Muscle of leg (tissue), 11 donors: Measurements from ENCODE around the gene TTYH3. TPM values are rescaled to one million over a fixed set of nuclear protein-coding genes. Genes with fewer than 3 reads are reported as not detected.

ENCODE experiments used
- DNase-seq: peaks from one replicate; pipeline ENCODE4 v3.0.0; 2013
- H3K27ac ChIP-seq: one replicate; pipeline ENCODE4 v1.5.1; 2013; ENCODE audit warnings: mild to moderate bottlenecking, low read length, control low read depth
- H3K27me3 ChIP-seq: one replicate; pipeline ENCODE4 v1.6.1; 2013; ENCODE audit warnings: low read length; ENCODE audit not compliant: control insufficient read depth, insufficient read depth
- H3K36me3 ChIP-seq: one replicate; pipeline ENCODE4 v1.6.1; 2013; ENCODE audit warnings: low read length; ENCODE audit not compliant: control insufficient read depth, insufficient read depth
- H3K4me1 ChIP-seq: one replicate; pipeline ENCODE4 v1.6.1; 2013; ENCODE audit warnings: low read length; ENCODE audit not compliant: control insufficient read depth, insufficient read depth
- H3K4me3 ChIP-seq: one replicate; pipeline ENCODE4 v1.5.1; 2013; ENCODE audit warnings: low read length, control low read depth
- H3K9me3 ChIP-seq: replicated peaks from 2 replicates; pipeline ENCODE4 v1.6.1; 2013; ENCODE audit warnings: low read depth, low read length; ENCODE audit not compliant: control insufficient read depth
- WGBS: methylation state at CpG from one replicate; pipeline ENCODE4 v1.1.5; 2013; ENCODE audit warnings: missing lambda C conversion rate; ENCODE audit not compliant: insufficient coverage; 5-methylcytosine and 5-hydroxymethylcytosine counted together
- polyA plus RNA-seq, 8 donors: library from polyadenylated mRNA; unstranded; fragments of 120-200 nt; gene quantifications; one replicate each; pipeline versions ENCODE4 v1.2.1 to v1.2.3, GENCODE V29; 2013; ENCODE audit warnings: inconsistent platforms in 1 of 8, low replicate concordance in 1 of 8; ENCODE audit not compliant: insufficient read length in 8 of 8, insufficient read depth in 1 of 8
- total RNA-seq: library from RNA; stranded (reverse); fragments of 120-200 nt; gene quantifications from one replicate; pipeline ENCODE4 v1.2.4, GENCODE V29; 2013

The TTYH3 gene
- total and polyA plus RNA-seq, 9 donors = 21.1 to 136 (median 101) TPM

DNA sequence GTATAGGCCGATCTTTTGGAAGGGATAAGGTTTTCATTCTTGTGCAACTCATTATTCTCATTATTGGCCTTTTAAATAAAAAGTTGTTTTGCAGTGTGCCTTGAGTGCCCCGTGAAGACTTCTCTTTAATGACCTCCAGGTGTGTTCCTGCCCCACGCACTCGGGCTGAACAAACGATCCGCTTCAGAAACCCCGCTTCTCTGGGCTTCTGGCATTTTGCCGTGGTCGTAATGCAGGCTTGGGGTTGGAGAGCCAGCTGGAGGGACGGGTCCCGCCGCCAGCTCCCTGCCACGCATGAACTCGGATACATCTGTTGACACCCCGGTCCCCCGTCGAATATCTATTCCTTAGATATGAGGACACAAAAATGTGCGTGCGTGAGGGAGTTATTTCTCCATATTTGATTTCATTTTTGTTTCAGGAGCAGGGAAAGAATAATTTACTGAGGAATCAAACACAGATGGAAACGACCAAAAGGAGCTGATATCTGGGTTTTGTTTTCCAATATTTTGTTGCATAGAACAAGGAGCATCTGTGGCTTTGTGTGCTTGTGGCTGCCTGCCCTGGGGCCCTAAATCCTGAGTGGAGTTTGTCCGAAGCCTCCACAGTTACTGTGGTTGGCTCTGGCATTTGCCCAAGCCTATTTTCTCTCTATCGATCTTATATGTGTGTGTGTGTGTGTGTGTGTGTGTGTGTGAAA, 17.0 kb upstream of the TTYH3 start:
- Histone ChIP-seq H3K36me3 (no peaks in the 10 kb centered on the region), H3K4me3 (no peak overlapping the region), H3K9me3 (no peaks in the 10 kb centered on the region), H3K27ac (peak overlapping the region; percentile 69), H3K4me1 (peaks cover 83% of the 10 kb centered on the region), H3K27me3 (no peaks in the 10 kb centered on the region)
- 9% methylated on average over 9 of the region's 22 CpGs for WGBS
- DNase-seq = peak; percentile 66

DNA sequence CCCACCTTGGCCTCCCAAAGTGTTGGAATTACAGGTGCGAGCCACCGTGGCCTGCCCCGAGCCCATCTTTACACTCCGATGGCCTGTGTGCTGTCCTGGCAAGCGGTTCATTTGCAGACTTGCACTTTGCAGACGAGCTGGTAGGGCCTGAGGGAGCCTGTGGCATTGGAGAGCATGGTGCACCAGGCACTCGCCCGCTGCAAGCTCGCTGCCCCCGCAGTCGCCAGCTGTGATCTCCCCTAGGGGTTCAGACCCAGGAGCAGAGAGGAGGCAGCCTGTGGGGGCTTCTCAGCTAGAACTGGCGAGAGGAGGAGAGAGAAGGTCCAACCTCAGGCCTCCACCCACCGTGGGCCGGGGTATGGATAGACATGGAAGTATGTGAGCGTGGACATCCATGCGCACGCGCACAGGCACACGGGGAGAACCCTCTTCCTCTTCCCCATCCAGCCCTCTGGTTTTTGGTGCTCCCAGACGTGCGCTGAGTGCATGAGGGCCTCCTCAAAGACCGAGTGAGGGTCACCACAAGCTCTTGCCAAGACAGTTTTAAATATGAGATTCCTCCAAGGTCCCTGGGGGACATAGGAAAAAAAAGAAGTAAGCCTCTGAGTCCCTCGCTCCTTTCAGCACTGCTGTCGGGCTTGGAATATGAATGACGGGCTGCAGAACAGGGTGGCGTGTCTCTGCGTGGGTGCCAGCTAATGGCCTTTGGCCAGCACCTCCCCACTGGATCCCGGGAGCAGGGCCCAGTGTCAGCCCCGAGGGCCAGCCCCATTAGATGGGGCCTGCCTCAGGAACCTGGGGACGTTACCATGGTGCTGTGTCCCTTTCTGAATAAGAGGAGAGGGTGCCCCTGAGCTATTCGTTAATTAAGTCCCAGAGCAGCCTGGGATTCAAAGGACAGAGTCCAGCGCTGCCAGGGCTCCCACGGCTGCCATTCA, 15.1 kb upstream of the TTYH3 start:
- no peak overlapping the region for H3K27ac ChIP-seq
- peak; percentile 69 for DNase-seq
- whole genome bisulfite sequencing = 70% methylated on average over 22 of the region's 33 CpGs
- no peaks in the 10 kb centered on the region for H3K36me3 ChIP-seq
- no peak overlapping the region for H3K4me3 ChIP-seq
- H3K27me3 ChIP-seq = no peaks in the 10 kb centered on the region
- H3K4me1 ChIP-seq = peaks cover 77% of the 10 kb centered on the region
- H3K9me3 ChIP-seq = no peaks in the 10 kb centered on the region

DNA sequence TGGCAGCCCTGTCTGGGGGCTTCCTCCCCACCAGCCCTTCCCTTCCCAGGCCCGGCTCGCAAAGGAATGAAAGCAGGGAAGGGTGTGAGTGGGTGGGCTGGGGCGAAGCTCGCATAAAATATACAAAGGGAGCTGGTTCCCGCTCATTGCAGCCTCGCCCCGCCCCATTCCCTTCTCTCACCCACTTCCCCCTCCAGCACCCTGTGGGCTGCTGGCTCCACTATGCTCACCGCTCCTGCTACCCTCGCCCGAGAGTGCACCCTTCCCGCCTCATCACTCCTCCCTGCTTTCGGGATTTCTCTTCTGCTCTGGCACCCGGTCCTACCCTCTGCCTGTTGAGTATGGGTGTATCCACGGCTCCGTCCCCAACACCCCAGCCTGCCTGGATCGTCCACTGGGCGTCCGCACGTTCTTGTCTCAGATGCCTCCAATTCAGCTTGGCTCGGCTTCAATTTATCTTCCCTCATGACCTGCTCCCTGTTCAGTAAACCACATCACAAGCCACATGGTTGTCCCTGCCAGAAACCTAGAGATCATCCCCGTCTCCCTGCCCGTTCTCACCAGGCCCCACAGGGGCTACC, 14.4 kb upstream of the TTYH3 start:
- 37% methylated on average over 18 of the region's 22 CpGs for WGBS
- Histone ChIP-seq H3K27me3 (no peaks in the 10 kb centered on the region), H3K36me3 (no peaks in the 10 kb centered on the region), H3K4me1 (peaks cover 77% of the 10 kb centered on the region), H3K27ac (no peak overlapping the region), H3K9me3 (no peaks in the 10 kb centered on the region), H3K4me3 (no peak overlapping the region)
- peak; percentile 42 for DNase-seq

DNA sequence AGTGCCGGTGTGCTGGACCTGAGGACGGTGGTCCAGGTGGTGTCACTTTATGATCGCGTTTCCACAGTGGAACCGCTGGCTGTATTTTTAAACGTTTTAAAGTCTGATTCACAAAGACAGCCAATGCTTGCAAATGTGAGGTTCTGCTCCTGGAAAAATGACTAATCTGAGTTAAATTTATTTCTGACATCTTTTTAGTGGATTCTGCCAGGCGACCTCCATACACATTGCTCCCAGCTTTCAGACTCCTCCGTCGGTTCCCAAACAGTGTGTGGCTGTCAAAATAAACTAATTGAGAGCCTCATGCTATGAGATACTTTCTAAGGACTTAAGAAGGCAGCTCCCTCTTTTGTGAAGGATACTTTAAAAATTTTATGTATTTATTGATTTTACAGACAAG, 12.7 kb upstream of the TTYH3 start:
- Histone ChIP-seq H3K27ac (peak overlapping the region; percentile 62), H3K27me3 (no peaks in the 10 kb centered on the region), H3K4me3 (no peak overlapping the region), H3K9me3 (no peaks in the 10 kb centered on the region), H3K4me1 (peaks cover 77% of the 10 kb centered on the region), H3K36me3 (no peaks in the 10 kb centered on the region)
- 27% methylated on average over 4 of the region's 9 CpGs for WGBS
- peak; percentile 81 for DNase-seq

DNA sequence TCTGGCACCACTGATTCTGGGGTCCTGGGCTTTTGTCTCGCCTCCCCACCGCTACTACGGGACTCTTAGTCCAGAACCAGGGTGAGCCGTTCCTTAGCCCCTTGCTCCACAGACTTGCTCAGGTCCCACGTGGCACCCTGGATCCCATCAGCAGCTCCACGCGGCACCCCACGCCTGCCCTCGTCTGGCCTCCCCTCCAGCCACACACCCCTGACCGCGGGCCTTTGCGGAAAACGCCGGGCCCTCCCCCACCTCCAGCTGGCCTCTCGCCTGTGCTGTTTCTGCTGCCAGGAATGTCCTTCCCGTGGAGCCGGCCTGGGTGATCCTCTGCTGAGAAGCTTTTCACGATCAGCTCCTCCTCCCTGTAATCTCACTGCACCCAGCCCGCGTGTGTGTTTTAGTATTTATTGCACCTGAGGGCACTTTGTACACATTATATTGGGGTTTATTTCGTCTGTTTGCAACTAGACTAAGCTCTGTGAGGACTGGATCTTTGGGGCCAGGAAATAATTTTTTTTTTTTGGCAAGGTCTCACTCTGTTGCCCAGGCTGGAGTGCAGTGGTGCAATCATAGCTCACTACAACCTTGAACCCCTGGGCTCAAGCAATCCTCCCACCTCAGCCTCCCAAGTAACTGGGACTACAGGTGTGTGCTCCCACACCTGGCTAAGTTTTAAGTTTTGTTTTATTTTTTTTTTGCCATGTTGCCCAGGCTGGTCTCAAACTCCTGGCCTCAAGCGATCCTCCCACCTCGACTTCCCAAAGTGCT, 10.5 kb upstream of the TTYH3 start:
- peak overlapping the region; percentile 87 for H3K27ac ChIP-seq
- H3K9me3 ChIP-seq = no peaks in the 10 kb centered on the region
- H3K4me1 ChIP-seq = peaks cover 76% of the 10 kb centered on the region
- WGBS = 12% methylated on average over 16 of the region's 23 CpGs
- H3K36me3 ChIP-seq = no peaks in the 10 kb centered on the region
- no peaks in the 10 kb centered on the region for H3K27me3 ChIP-seq
- H3K4me3 ChIP-seq = no peak overlapping the region
- DNase-seq = peak; percentile 87

DNA sequence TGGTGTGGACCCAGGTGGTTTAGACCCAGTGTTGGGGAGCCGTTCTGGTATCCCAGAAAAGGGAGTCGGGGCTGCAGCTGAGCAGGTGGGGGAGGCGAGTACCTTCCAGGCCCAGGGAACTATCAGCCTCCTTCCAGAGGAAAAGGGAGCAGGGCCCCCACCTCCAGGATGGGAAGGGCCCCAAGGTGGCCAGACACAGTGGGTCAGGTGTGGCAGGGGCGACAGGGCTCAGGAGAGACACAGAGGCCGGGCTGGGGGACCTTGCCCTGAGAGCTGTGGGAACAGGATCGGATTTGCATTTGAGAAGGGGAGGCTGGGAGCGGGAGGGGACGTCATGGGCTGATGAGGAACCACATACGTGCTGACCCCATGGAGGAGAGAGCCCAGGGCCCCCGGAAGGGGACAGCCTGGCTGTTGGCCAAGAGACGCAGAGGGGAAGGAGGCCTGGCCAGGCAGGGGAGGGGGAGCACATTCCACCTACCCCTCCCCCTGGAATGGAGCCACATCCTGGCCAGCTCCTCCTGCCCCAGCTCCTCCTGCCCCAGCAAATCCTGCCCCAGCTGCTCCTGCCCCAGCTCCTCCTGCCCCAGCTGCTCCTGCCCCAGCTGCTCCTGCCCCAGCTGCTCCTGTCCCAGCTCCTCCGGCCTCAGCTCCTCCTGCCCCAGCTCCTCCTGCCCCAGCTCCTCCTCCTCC, 9.7 kb upstream of the TTYH3 start:
- H3K36me3 ChIP-seq = no peaks in the 10 kb centered on the region
- peak overlapping the region; percentile 87 for H3K27ac ChIP-seq
- WGBS = 23% methylated on average over 11 of the region's 12 CpGs
- no peaks in the 10 kb centered on the region for H3K9me3 ChIP-seq
- no peaks in the 10 kb centered on the region for H3K27me3 ChIP-seq
- H3K4me1 ChIP-seq = peaks cover 77% of the 10 kb centered on the region
- H3K4me3 ChIP-seq = no peak overlapping the region
- peak; percentile 93 for DNase-seq

DNA sequence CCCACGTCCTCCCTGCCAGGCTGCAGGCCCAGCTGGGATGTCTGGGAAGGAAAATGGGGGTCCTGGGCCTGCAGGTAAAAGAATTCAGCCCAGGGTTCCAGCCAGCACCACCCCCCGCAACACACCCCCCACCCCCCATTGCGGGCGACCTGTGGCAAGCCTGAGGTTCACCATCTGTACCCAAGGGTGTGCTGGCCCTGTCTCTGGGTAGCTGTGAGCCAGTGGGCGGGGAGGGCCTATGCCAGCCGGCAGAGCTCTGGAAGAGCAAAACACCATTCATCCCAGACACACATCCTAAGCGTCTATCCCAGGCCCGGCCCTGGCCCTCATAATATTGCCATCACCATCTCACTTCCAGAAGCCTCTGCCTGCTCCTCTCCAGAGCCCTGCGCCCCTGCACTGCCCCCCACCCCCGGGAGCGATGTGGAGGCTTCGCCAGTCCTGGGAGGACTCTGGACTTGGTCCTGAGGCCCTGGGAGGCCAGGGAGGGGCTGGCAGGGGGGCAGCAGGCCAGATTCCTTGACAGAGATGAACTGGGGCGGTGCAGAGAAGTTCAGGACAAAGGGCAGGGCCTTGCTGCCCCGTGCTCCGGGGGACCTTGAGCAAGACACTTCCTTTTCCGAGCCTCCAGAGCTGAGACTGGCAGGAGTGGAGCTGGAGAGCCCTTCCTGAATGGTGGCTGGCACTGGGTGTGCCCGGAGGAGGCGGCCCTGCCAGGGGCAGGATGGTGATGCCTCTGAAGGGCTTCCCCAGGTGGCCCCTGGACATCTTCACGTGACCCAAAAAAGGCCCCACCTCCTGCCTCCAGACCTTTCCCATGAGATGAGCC, 8.7 kb upstream of the TTYH3 start:
- WGBS = 56% methylated on average over 13 of the region's 19 CpGs
- peak overlapping the region; percentile 87 for H3K27ac ChIP-seq

GRCh38 chr7:2623698-2624014, 8.1 kb upstream of the TTYH3 start:
- Histone ChIP-seq H3K9me3 (no peaks in the 10 kb centered on the region), H3K4me1 (peaks cover 73% of the 10 kb centered on the region), H3K27ac (no peak overlapping the region), H3K27me3 (no peaks in the 10 kb centered on the region), H3K36me3 (no peaks in the 10 kb centered on the region), H3K4me3 (no peak overlapping the region)
- 92% methylated on average over 2 of the region's 10 CpGs for WGBS
- no peak for DNase-seq

More for the DNA sequence above, 8.7 kb upstream of the TTYH3 start:
- peaks cover 77% of the 10 kb centered on the region for H3K4me1 ChIP-seq
- no peak overlapping the region for H3K4me3 ChIP-seq
- H3K36me3 ChIP-seq = no peaks in the 10 kb centered on the region
- H3K27me3 ChIP-seq = no peaks in the 10 kb centered on the region
- DNase-seq = no peak
- no peaks in the 10 kb centered on the region for H3K9me3 ChIP-seq
